Trophoblast cell (in vitro differentiated cells and primary cell): ENCODE measurements around the gene DDHD1.
A peak's percentile ranks its signal among the peaks of the same experiment; 100 is the strongest.

Experiments
- DNase-seq, 2 donors: peaks; one replicate each; pipeline ENCODE4 v3.0.0-alpha.2; 2016
- H2AFZ ChIP-seq: 2 replicates; pipeline ENCODE4 v1.6.1; 2013; ENCODE audit warnings: low read length, moderate library complexity, mild to moderate bottlenecking; ENCODE audit not compliant: insufficient read depth, poor library complexity
- H2AK5ac ChIP-seq: 2 replicates; pipeline ENCODE4 v1.6.1; 2013; ENCODE audit warnings: mild to moderate bottlenecking, low read length
- H2BK120ac ChIP-seq: 2 replicates; pipeline ENCODE4 v1.6.1; 2013; ENCODE audit warnings: low read length, mild to moderate bottlenecking, moderate library complexity; ENCODE audit not compliant: insufficient read depth, poor library complexity
- H2BK12ac ChIP-seq: 2 replicates; pipeline ENCODE4 v1.6.1; 2013; ENCODE audit warnings: mild to moderate bottlenecking, low read length, moderate library complexity
- H2BK5ac ChIP-seq: 2 replicates; pipeline ENCODE4 v1.6.1; 2013; ENCODE audit warnings: low read length, low read depth, moderate library complexity, mild to moderate bottlenecking; ENCODE audit not compliant: poor library complexity
- H3K14ac ChIP-seq: 2 replicates; pipeline ENCODE4 v1.6.1; 2013; ENCODE audit warnings: mild to moderate bottlenecking, low read length
- H3K18ac ChIP-seq: 2 replicates; pipeline ENCODE4 v1.6.1; 2013; ENCODE audit warnings: mild to moderate bottlenecking, low read length
- H3K23ac ChIP-seq: 2 replicates; pipeline ENCODE4 v1.6.1; 2013; ENCODE audit warnings: low read length
- H3K27ac ChIP-seq: 2 replicates; pipeline ENCODE4 v1.5.1; 2013; ENCODE audit warnings: low read depth, mild to moderate bottlenecking, inconsistent platforms, low read length, moderate library complexity
- H3K27me3 ChIP-seq: 2 replicates; pipeline ENCODE4 v1.6.1; 2013; ENCODE audit warnings: inconsistent platforms, mild to moderate bottlenecking, low read length, moderate library complexity; ENCODE audit not compliant: insufficient read depth
- H3K36me3 ChIP-seq, 2 experiments: 1 replicate in 1 of 2; 2 replicates in 1 of 2; pipeline ENCODE4 v1.6.1; 2013; ENCODE audit warnings: low read length in 2 of 2, mild to moderate bottlenecking in 2 of 2, moderate library complexity in 1 of 2; ENCODE audit not compliant: insufficient read depth in 2 of 2, control insufficient read depth in 1 of 2
- H3K4ac ChIP-seq: 2 replicates; pipeline ENCODE4 v1.6.1; 2013; ENCODE audit warnings: low read depth, mild to moderate bottlenecking, low read length, moderate library complexity
- H3K4me1 ChIP-seq, 2 experiments: 1 replicate in 1 of 2; 2 replicates in 1 of 2; pipeline ENCODE4 v1.6.1; 2013; ENCODE audit warnings: low read length in 2 of 2, mild to moderate bottlenecking in 2 of 2, moderate library complexity in 1 of 2; ENCODE audit not compliant: insufficient read depth in 2 of 2, control insufficient read depth in 1 of 2
- H3K4me2 ChIP-seq: 2 replicates; pipeline ENCODE4 v1.6.1; 2013; ENCODE audit warnings: inconsistent platforms, mild to moderate bottlenecking, low read length, moderate library complexity
- H3K4me3 ChIP-seq: 2 replicates; pipeline ENCODE4 v1.5.1; 2013; ENCODE audit warnings: mild to moderate bottlenecking, low read depth, low read length, inconsistent platforms
- H3K79me1 ChIP-seq: one replicate; pipeline ENCODE4 v1.6.1; 2013; ENCODE audit warnings: low read length
- H3K79me2 ChIP-seq: 2 replicates; pipeline ENCODE4 v1.6.1; 2013; ENCODE audit warnings: low read length, mild to moderate bottlenecking; ENCODE audit not compliant: control insufficient read depth, insufficient read depth, poor library complexity
- H3K9ac ChIP-seq: 2 replicates; pipeline ENCODE4 v1.6.1; 2013; ENCODE audit warnings: mild to moderate bottlenecking, low read length
- H3K9me3 ChIP-seq: 2 replicates; pipeline ENCODE4 v1.6.1; 2013; ENCODE audit warnings: low read depth, mild to moderate bottlenecking, control low read depth, inconsistent platforms, low read length; ENCODE audit not compliant: insufficient read depth
- H4K12ac ChIP-seq: 2 replicates; pipeline ENCODE4 v1.6.1; 2013; ENCODE audit warnings: low read depth, mild to moderate bottlenecking, low read length, moderate library complexity
- H4K8ac ChIP-seq: 2 replicates; pipeline ENCODE4 v1.6.1; 2013; ENCODE audit warnings: low read depth, mild to moderate bottlenecking, low read length, moderate library complexity
- H4K91ac ChIP-seq: one replicate; pipeline ENCODE4 v1.6.1; 2013; ENCODE audit warnings: low read depth, mild to moderate bottlenecking, low read length, moderate library complexity
- WGBS: extraction: QIAGEN DNeasy Blood & Tissue Kit; methylation state at CpG from one replicate; pipeline ENCODE4 v1.1.7; 2013; ENCODE audit warnings: missing lambda C conversion rate; ENCODE audit not compliant: insufficient read length, insufficient coverage; ENCODE audit errors: extremely low coverage; 5-methylcytosine and 5-hydroxymethylcytosine counted together

Gene DDHD1

GRCh38 chr14:53190938-53191337 is 37.8 kb upstream of the DDHD1 start:
- no peak overlapping the region for H2BK12ac ChIP-seq
- H3K14ac ChIP-seq: no peak overlapping the region
- H3K4me3 ChIP-seq: no peak overlapping the region
- H3K23ac ChIP-seq: peak overlapping the region; percentile 96
- H3K4me2 ChIP-seq: no peak overlapping the region
- no peak overlapping the region for H2AK5ac ChIP-seq
- DNase-seq: no peak
- no peak overlapping the region for H3K4ac ChIP-seq
- H3K27me3 ChIP-seq: no peaks in the 10 kb centered on the region
- no peak overlapping the region for H3K27ac ChIP-seq
- H2AFZ ChIP-seq: no peak overlapping the region
- WGBS: no CpG with 5 or more reads among the region's 2 CpGs
- H3K9ac ChIP-seq: no peak overlapping the region
- H3K79me2 ChIP-seq: no peaks in the 10 kb centered on the region
- no peak overlapping the region for H4K91ac ChIP-seq
- H2BK5ac ChIP-seq: no peak overlapping the region
- no peaks in the 10 kb centered on the region for H3K4me1 ChIP-seq
- no peak overlapping the region for H3K18ac ChIP-seq
- H3K36me3 ChIP-seq: no peaks in the 10 kb centered on the region
- H4K8ac ChIP-seq: no peak overlapping the region
- H3K9me3 ChIP-seq: no peaks in the 10 kb centered on the region
- no peak overlapping the region for H2BK120ac ChIP-seq
- no peak overlapping the region for H4K12ac ChIP-seq
- no peaks in the 10 kb centered on the region for H3K79me1 ChIP-seq

GRCh38 chr14:53187921-53188463 is 34.9 kb upstream of the DDHD1 start:
- no peak overlapping the region for H4K8ac ChIP-seq
- H3K23ac ChIP-seq: no peak overlapping the region
- H4K12ac ChIP-seq: no peak overlapping the region
- no peak overlapping the region for H3K4me3 ChIP-seq
- H3K14ac ChIP-seq: no peak overlapping the region
- no peak overlapping the region for H2BK120ac ChIP-seq
- H3K27ac ChIP-seq: no peak overlapping the region
- no peak overlapping the region for H2BK12ac ChIP-seq
- H2AK5ac ChIP-seq: no peak overlapping the region
- H3K27me3 ChIP-seq: no peaks in the 10 kb centered on the region
- H3K4me1 ChIP-seq: peaks cover 0 to 1% of the 10 kb centered on the region in 2 experiments
- H2AFZ ChIP-seq: no peak overlapping the region
- H3K4me2 ChIP-seq: no peak overlapping the region
- H3K9ac ChIP-seq: no peak overlapping the region
- no peak overlapping the region for H2BK5ac ChIP-seq
- no peaks in the 10 kb centered on the region for H3K9me3 ChIP-seq
- no peaks in the 10 kb centered on the region for H3K79me2 ChIP-seq
- H3K4ac ChIP-seq: no peak overlapping the region
- H3K36me3 ChIP-seq: no peaks in the 10 kb centered on the region
- no peak overlapping the region for H4K91ac ChIP-seq
- no peak for DNase-seq
- no peak overlapping the region for H3K18ac ChIP-seq
- WGBS: no CpG with 5 or more reads among the region's 5 CpGs
- no peaks in the 10 kb centered on the region for H3K79me1 ChIP-seq

DNA sequence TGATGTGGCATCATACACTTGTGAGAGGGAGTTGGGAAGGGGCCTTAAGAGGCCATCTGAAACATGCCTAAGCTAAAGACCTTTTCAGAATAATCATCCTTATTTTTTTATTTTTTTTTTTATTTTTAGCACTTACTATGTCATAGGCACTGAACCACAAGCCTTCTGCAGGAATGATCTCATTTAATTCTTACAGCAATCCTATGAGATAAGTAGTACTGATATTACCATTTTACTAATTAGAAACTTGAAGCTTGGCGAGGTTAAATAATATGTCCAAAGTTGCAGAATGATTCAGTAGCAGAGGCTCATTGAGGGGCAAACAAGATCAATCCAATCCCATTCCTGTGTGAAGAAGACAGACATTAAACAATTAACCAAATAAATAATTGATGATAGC is 33.4 kb upstream of the DDHD1 start:
- Histone ChIP-seq H3K9me3 (no peaks in the 10 kb centered on the region), H2BK5ac (no peak overlapping the region), H2AK5ac (no peak overlapping the region), H3K4me2 (no peak overlapping the region), H2BK12ac (no peak overlapping the region), H2AFZ (no peak overlapping the region), H3K36me3 (no peaks in the 10 kb centered on the region), H4K12ac (no peak overlapping the region), H2BK120ac (no peak overlapping the region), H3K27ac (no peak overlapping the region), H3K4me3 (no peak overlapping the region), H3K27me3 (no peaks in the 10 kb centered on the region), H3K9ac (no peak overlapping the region), H4K91ac (no peak overlapping the region), H3K79me2 (no peaks in the 10 kb centered on the region), H3K23ac (no peak overlapping the region), H3K4ac (no peak overlapping the region), H3K18ac (no peak overlapping the region), H4K8ac (no peak overlapping the region), H3K79me1 (no peaks in the 10 kb centered on the region), H3K4me1 (peaks cover 0 to 1% of the 10 kb centered on the region in 2 experiments), H3K14ac (no peak overlapping the region)
- WGBS: no CpG with 5 or more reads among the region's 1 CpG
- no peak for DNase-seq

DNA sequence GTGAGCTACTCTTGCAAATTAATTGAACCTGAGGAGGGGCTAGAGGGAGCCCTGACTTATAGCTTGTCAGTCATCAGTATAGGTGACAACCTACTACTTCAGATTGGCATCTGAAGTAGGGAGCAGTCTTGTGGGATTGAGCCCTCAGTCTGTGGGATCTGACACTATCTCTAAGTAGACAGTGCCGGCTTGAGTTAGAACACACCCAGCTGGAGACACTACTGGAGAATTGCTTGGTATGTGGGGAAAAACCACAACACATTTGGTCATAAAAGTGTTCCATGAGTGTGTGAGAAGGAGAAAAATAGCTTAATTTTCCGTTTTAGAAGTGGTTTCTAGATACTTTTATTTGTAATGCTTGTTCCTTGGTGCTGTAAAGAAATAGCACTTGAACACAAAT is 30.5 kb upstream of the DDHD1 start:
- H3K14ac ChIP-seq: no peak overlapping the region
- peaks cover 0 to 1% of the 10 kb centered on the region in 2 experiments for H3K4me1 ChIP-seq
- no peak overlapping the region for H2BK5ac ChIP-seq
- no peak overlapping the region for H3K27ac ChIP-seq
- no CpG with 5 or more reads among the region's 2 CpGs for WGBS
- no peak overlapping the region for H3K9ac ChIP-seq
- no peaks in the 10 kb centered on the region for H3K36me3 ChIP-seq
- H3K4me3 ChIP-seq: no peak overlapping the region
- H2AFZ ChIP-seq: no peak overlapping the region
- peak in 1 of 2 donors; percentile 35 for DNase-seq
- no peak overlapping the region for H2AK5ac ChIP-seq
- no peaks in the 10 kb centered on the region for H3K79me2 ChIP-seq
- H4K91ac ChIP-seq: no peak overlapping the region
- H4K8ac ChIP-seq: no peak overlapping the region
- no peaks in the 10 kb centered on the region for H3K27me3 ChIP-seq
- no peak overlapping the region for H3K4ac ChIP-seq
- H3K79me1 ChIP-seq: no peaks in the 10 kb centered on the region
- H3K4me2 ChIP-seq: no peak overlapping the region
- H3K18ac ChIP-seq: no peak overlapping the region
- H2BK120ac ChIP-seq: no peak overlapping the region
- no peaks in the 10 kb centered on the region for H3K9me3 ChIP-seq
- H4K12ac ChIP-seq: no peak overlapping the region
- no peak overlapping the region for H3K23ac ChIP-seq
- H2BK12ac ChIP-seq: no peak overlapping the region
